SK-N-SH (cell line): ENCODE results near the gene MSH5. TPM values are rescaled to one million over a fixed set of nuclear protein-coding genes. Genes with fewer than 3 reads are reported as not detected.

Experiments
- CTCF ChIA-PET: fragments of 300-600, 350-600 bp; formaldehyde crosslinking; extraction: SDS; loops from one replicate; lab custom pipeline; 2021; lab: Yijun Ruan, JAX
- POLR2A ChIA-PET: fragments of 350-600 bp; sonication (Branson Sonifier 250); formaldehyde crosslinking; extraction: SDS; loops from one replicate; lab custom pipeline; 2020; ENCODE audit warnings: antibody characterized with exemption, inconsistent platforms; lab: Yijun Ruan, JAX
- DNase-seq: peaks from one replicate; pipeline ENCODE4 v3.0.0; 2012
- H2AFZ ChIP-seq: fragments of 200-600 bp; sonication (generic); 2 replicates; pipeline ENCODE4 v1.8.1; 2016; ENCODE audit warnings: antibody characterized with exemption, mild to moderate bottlenecking, low read depth
- H3F3A ChIP-seq: fragments of 200-600 bp; sonication (generic); replicated peaks from 2 replicates; pipeline ENCODE3; 2016; ENCODE audit warnings: antibody characterized with exemption, mild to moderate bottlenecking; ENCODE audit not compliant: insufficient read depth
- H3K27ac ChIP-seq, 2 experiments: fragments of 200-500 bp in 1 of 2; fragments of 200-600 bp in 1 of 2; sonication (Bioruptor generic) in 1 of 2; sonication (generic), shearing (Covaris generic) in 1 of 2; 2 replicates each; pipeline versions ENCODE4 v1.5.1 to v1.6.1; 2014 to 2016; ENCODE audit warnings: low read depth in 2 of 2, inconsistent platforms in 1 of 2, low read length in 1 of 2, mild to moderate bottlenecking in 1 of 2, mixed read lengths in 1 of 2
- H3K27me3 ChIP-seq: fragments of 200-600 bp; sonication (generic), shearing (Covaris generic); 2 replicates; pipeline ENCODE4 v1.6.1; 2016; ENCODE audit warnings: mixed run types; ENCODE audit not compliant: insufficient read depth
- H3K36me3 ChIP-seq, 2 experiments: fragments of 200-500 bp in 1 of 2; fragments of 200-600 bp in 1 of 2; sonication (Bioruptor generic) in 1 of 2; sonication (generic) in 1 of 2; replicated peaks in 1 of 2; 2 replicates each; pipeline versions ENCODE3 to v1.5.1; 2014 to 2016; ENCODE audit warnings: low read length in 1 of 2, mild to moderate bottlenecking in 1 of 2; ENCODE audit not compliant: insufficient read depth in 2 of 2, control insufficient read depth in 1 of 2
- H3K4me1 ChIP-seq, 2 experiments: fragments of 200-500 bp in 1 of 2; fragments of 200-600 bp in 1 of 2; sonication (Bioruptor generic) in 1 of 2; sonication (generic), shearing (Covaris generic) in 1 of 2; 2 replicates each; pipeline versions ENCODE4 v1.5.1 to v1.6.1; 2014 to 2016; ENCODE audit warnings: low read depth in 1 of 2, low read length in 1 of 2, mixed run types in 1 of 2; ENCODE audit not compliant: insufficient read depth in 2 of 2, control insufficient read depth in 1 of 2
- H3K4me2 ChIP-seq: fragments of 200-600 bp; sonication (generic), shearing (Covaris generic); 2 replicates; pipeline ENCODE4 v1.6.1; 2017; ENCODE audit warnings: mixed run types
- H3K4me3 ChIP-seq, 2 experiments: fragments of 200-500 bp in 1 of 2; fragments of 200-600 bp in 1 of 2; sonication (Bioruptor generic) in 1 of 2; sonication (generic), shearing (Covaris generic) in 1 of 2; 2 replicates each; pipeline versions ENCODE4 v1.5.1 to v1.8.1; 2014 to 2016; ENCODE audit warnings: low read depth in 2 of 2, inconsistent platforms in 1 of 2, low read length in 1 of 2, mild to moderate bottlenecking in 1 of 2, mixed read lengths in 1 of 2, moderate library complexity in 1 of 2
- H3K79me2 ChIP-seq: fragments of 200-600 bp; sonication (generic); 2 replicates; pipeline ENCODE4 v1.8.1; 2017; ENCODE audit warnings: mild to moderate bottlenecking; ENCODE audit not compliant: insufficient read depth
- H3K9ac ChIP-seq: fragments of 200-600 bp; sonication (generic); 2 replicates; pipeline ENCODE4 v1.6.1; 2017; ENCODE audit warnings: mixed run types
- H3K9me2 ChIP-seq: fragments of 200-600 bp; sonication (generic); 2 replicates; pipeline ENCODE4 v1.6.1; 2017; ENCODE audit warnings: mixed run types
- H3K9me3 ChIP-seq: fragments of 200-600 bp; sonication (generic); 2 replicates; pipeline ENCODE4 v1.6.1; 2017; ENCODE audit warnings: mixed run types, mild to moderate bottlenecking, moderate library complexity
- H4K20me1 ChIP-seq: fragments of 200-600 bp; sonication (generic); 2 replicates; pipeline ENCODE4 v1.6.1; 2017; ENCODE audit warnings: mild to moderate bottlenecking, mixed run types; ENCODE audit not compliant: insufficient read depth
- CHD2 ChIP-seq: fragments of 150-350 bp; IDR thresholded peaks from 2 replicates; pipeline ENCODE4 v1.6.1; 2018; ENCODE audit warnings: low read length; ENCODE audit not compliant: partially characterized antibody
- ELF1 ChIP-seq: IDR thresholded peaks from 2 replicates; pipeline ENCODE4 v1.4.0; 2012
- EP300 ChIP-seq, 2 experiments: IDR thresholded peaks; 2 replicates each; pipeline versions ENCODE4 v1.4.0 to v1.6.1; 2012; ENCODE audit warnings: borderline replicate concordance in 1 of 2, low read depth in 1 of 2, low read length in 1 of 2
- EZH2phosphoT487 ChIP-seq: fragments of 200-600 bp; sonication (generic); IDR thresholded peaks from 2 replicates; pipeline ENCODE4 v1.6.1; 2017; ENCODE audit warnings: low read depth, mixed run types, mild to moderate bottlenecking, antibody characterized with exemption, moderate library complexity, borderline replicate concordance
- FOSL2 ChIP-seq: IDR thresholded peaks from 2 replicates; pipeline ENCODE4 v1.4.0; 2012; ENCODE audit warnings: low read depth, mild to moderate bottlenecking, moderate library complexity, borderline replicate concordance
- FOXM1 ChIP-seq: IDR thresholded peaks from 2 replicates; pipeline ENCODE4 v1.4.0; 2012; ENCODE audit warnings: low read depth, mild to moderate bottlenecking
- GABPA ChIP-seq: IDR thresholded peaks from 2 replicates; pipeline ENCODE4 v1.4.0; 2012; ENCODE audit warnings: low read depth, mild to moderate bottlenecking
- JUND ChIP-seq: IDR thresholded peaks from 2 replicates; pipeline ENCODE4 v1.4.0; 2012
- MAX ChIP-seq: IDR thresholded peaks from 2 replicates; pipeline ENCODE4 v1.4.0; 2012; ENCODE audit warnings: low read depth
- MXI1 ChIP-seq: IDR thresholded peaks from 2 replicates; pipeline ENCODE4 v1.6.1; 2012; ENCODE audit warnings: mild to moderate bottlenecking, low read depth, low read length, improper control_type of control experiment
- NFIC ChIP-seq: IDR thresholded peaks from 2 replicates; pipeline ENCODE4 v1.4.0; 2012; ENCODE audit warnings: borderline replicate concordance
- NRF1 ChIP-seq: IDR thresholded peaks from 2 replicates; pipeline ENCODE4 v1.6.1; 2012; ENCODE audit warnings: low read depth, mild to moderate bottlenecking, low read length
- POLR2AphosphoS5 ChIP-seq: IDR thresholded peaks from 2 replicates; pipeline ENCODE4 v1.6.1; 2012; ENCODE audit warnings: low read depth, low read length
- RAD21 ChIP-seq: IDR thresholded peaks from 2 replicates; pipeline ENCODE4 v1.6.1; 2012; ENCODE audit warnings: mild to moderate bottlenecking, low read length
- RCOR1 ChIP-seq: fragments of 150-350 bp; IDR thresholded peaks from 2 replicates; pipeline ENCODE4 v1.6.1; 2017; ENCODE audit warnings: antibody characterized with exemption, low read length
- RFX5 ChIP-seq: IDR thresholded peaks from 2 replicates; pipeline ENCODE4 v1.6.1; 2012; ENCODE audit warnings: mild to moderate bottlenecking, improper control_type of control experiment, low read length
- RXRA ChIP-seq: IDR thresholded peaks from 2 replicates; pipeline ENCODE4 v1.4.0; 2012; ENCODE audit warnings: low read depth, mild to moderate bottlenecking, borderline replicate concordance
- TAF1 ChIP-seq: IDR thresholded peaks from 2 replicates; pipeline ENCODE4 v1.6.1; 2012; ENCODE audit warnings: low read depth, mild to moderate bottlenecking, low read length, moderate library complexity, borderline replicate concordance
- TCF12 ChIP-seq: IDR thresholded peaks from 2 replicates; pipeline ENCODE4 v1.4.0; 2012
- USF2 ChIP-seq: fragments of 150-350 bp; IDR thresholded peaks from 2 replicates; pipeline ENCODE4 v1.6.1; 2017; ENCODE audit warnings: antibody characterized with exemption, low read length, low read depth, borderline replicate concordance
- YY1 ChIP-seq: IDR thresholded peaks from 2 replicates; pipeline ENCODE4 v1.4.0; 2012; ENCODE audit warnings: low read depth, mild to moderate bottlenecking
- ZBTB33 ChIP-seq: IDR thresholded peaks from 2 replicates; pipeline ENCODE4 v1.4.0; 2012; ENCODE audit warnings: low read depth, borderline replicate concordance
- WGBS: methylation state at CpG from one replicate; pipeline ENCODE4 v1.1.6; 2017; ENCODE audit warnings: low lambda C conversion rate; 5-methylcytosine and 5-hydroxymethylcytosine counted together
- polyA plus RNA-seq, 3 experiments: library from polyadenylated mRNA; depleted of rRNA; stranded (reverse); fragments of >200 nt; gene quantifications; 2 replicates each; pipeline ENCODE4 v1.2.3, GENCODE V29; 2012

MSH5 gene
- polyA plus RNA-seq, 1 of the 3 experiments (the other 2 are of a cell fraction), result 16.0 TPM

- H3K9ac ChIP-seq, result no peak overlapping the region
- H3K27ac ChIP-seq, result no peak overlapping the region
- no peak for DNase-seq
- peaks cover 9% of the 10 kb centered on the region; the same call in 1 of the 2 replicates for H3K79me2 ChIP-seq
- peaks cover 5% of the 10 kb centered on the region; the same call in 1 of the 2 replicates for H4K20me1 ChIP-seq
- no peak overlapping the region for H3K4me3 ChIP-seq
- no peaks in the 10 kb centered on the region for H3K9me3 ChIP-seq
- ChIA-PET POLR2A (no interaction called here), CTCF (interaction anchor here (0.9 to 1.6 kb wide), 4 partner anchors 10 to 72 kb away, joined by 3 to 4 read pairs (median 4); partner anchors contain the start of gene VARS1)
- 96% methylated on average over 17 of the region's 25 CpGs for WGBS
- H3K4me2 ChIP-seq, result no peak overlapping the region
- H3K9me2 ChIP-seq, result no peaks in the 10 kb centered on the region
- peaks cover 6 to 7% of the 10 kb centered on the region in 2 experiments; a peak in 1 of 4 replicates for H3K4me1 ChIP-seq
- TF ChIP-seq MAX (no peak), ELF1 (no peak), YY1 (no peak), USF2 (no peak), GABPA (no peak), JUND (no peak), TAF1 (no peak), FOXM1 (no peak), RFX5 (no peak), NFIC (no peak), RCOR1 (no peak), FOSL2 (no peak)
- TF ChIP-seq, all 33 proteins: peak for 0
- H3K36me3 ChIP-seq, result peaks cover 21 to 26% of the 10 kb centered on the region in 2 experiments
- H3F3A ChIP-seq, result peaks cover 4% of the 10 kb centered on the region
- H3K27me3 ChIP-seq, result no peaks in the 10 kb centered on the region
- H2AFZ ChIP-seq, result no peak overlapping the region
These were observed 15.7 kb upstream of the MSH5 start for GRCh38 chr6:31723980-31724691.

- ChIA-PET CTCF (no interaction called here), POLR2A (interaction anchor here (0.5 kb wide), 1 partner anchor 107 kb away, joined by 3 read pairs; no protein-coding TSS in a partner anchor)
- H2AFZ ChIP-seq, result no peak overlapping the region
- no peak for DNase-seq
- no peak overlapping the region for H3K9ac ChIP-seq
- H3K9me3 ChIP-seq, result no peaks in the 10 kb centered on the region
- H3K4me1 ChIP-seq, result peaks cover 11 to 12% of the 10 kb centered on the region in 2 experiments; a peak in 1 of 4 replicates
- H3K9me2 ChIP-seq, result no peaks in the 10 kb centered on the region
- H4K20me1 ChIP-seq, result peaks cover 6% of the 10 kb centered on the region; the same call in 1 of the 2 replicates
- no peaks in the 10 kb centered on the region for H3K27me3 ChIP-seq
- peaks cover 23 to 28% of the 10 kb centered on the region in 2 experiments for H3K36me3 ChIP-seq
- 92% methylated on average over 12 of the region's 12 CpGs for WGBS
- H3K4me3 ChIP-seq, result no peak overlapping the region
- peaks cover 12% of the 10 kb centered on the region for H3F3A ChIP-seq
- peaks cover 13% of the 10 kb centered on the region; the same call in 1 of the 2 replicates for H3K79me2 ChIP-seq
- H3K4me2 ChIP-seq, result no peak overlapping the region
- no peak overlapping the region for H3K27ac ChIP-seq
- TF ChIP-seq TAF1 (no peak), ZBTB33 (no peak), NRF1 (no peak), MXI1 (no peak), RAD21 (no peak), YY1 (no peak), EP300 (IDR thresholded peaks at IDR 0.05; ENCODE audit: borderline replicate concordance in 1 of 2, low read depth in 1 of 2, low read length in 1 of 2) (no peak), MAX (no peak), NFIC (no peak), EZH2phosphoT487 (no peak), FOSL2 (no peak), RFX5 (no peak), TCF12 (no peak), CHD2 (no peak), RXRA (no peak), POLR2AphosphoS5 (no peak)
These were observed 14.1 kb upstream of the MSH5 start for GRCh38 chr6:31725502-31726350.
